GM13977 (cell line): ENCODE data around the gene OLIG2.

Experiments
- DNase-seq: peaks from one replicate; pipeline ENCODE4 v3.0.0; 2012; ENCODE audit warnings: low spot score
- CTCF ChIP-seq: IDR thresholded peaks from 2 replicates; pipeline ENCODE4 v1.5.1; 2012; ENCODE audit warnings: mild to moderate bottlenecking, control low read depth; ENCODE audit not compliant: insufficient read depth; ENCODE audit errors: extremely low read depth, missing control alignments
- in situ Hi-C: fragments of 300-500 bp; cut with MboI; formaldehyde crosslinking; loops from one replicate; pipeline ENCODE4 v1.12.0; 2022; ENCODE audit warnings: low sequenced_read_pairs, low pct_unique_long_range_greater_than_20kb, mixed read lengths, inconsistent platforms; ENCODE audit not compliant: unreplicated experiment

OLIG2 gene

GRCh38 chr21:33010931-33011330, 14.8 kb upstream of the OLIG2 start:
- TF ChIP-seq CTCF: no peak
- no peak for DNase-seq
- in situ Hi-C loops: no loop called here

DNA sequence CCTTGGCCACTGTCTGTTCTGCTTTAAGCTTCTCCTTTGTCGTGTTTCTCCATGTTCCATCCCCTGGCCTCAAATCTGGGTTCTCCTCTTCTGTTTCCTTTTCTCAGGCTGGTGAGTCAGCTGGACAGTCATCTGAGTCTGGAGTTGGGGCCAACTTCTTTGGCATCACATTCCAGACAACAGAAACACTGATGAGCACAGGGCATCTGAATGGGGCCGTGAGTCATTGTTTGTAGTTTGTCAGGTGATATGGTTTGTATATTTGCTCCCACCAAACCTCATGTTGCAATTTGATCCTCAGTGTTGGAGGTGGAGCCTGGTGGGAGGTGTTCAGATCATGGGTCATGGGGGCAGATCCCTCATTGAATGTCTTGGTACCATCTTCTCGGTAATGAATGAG, 14.3 kb upstream of the OLIG2 start:
- in situ Hi-C loops: no loop called here
- no peak for DNase-seq
- TF ChIP-seq CTCF: no peak

DNA sequence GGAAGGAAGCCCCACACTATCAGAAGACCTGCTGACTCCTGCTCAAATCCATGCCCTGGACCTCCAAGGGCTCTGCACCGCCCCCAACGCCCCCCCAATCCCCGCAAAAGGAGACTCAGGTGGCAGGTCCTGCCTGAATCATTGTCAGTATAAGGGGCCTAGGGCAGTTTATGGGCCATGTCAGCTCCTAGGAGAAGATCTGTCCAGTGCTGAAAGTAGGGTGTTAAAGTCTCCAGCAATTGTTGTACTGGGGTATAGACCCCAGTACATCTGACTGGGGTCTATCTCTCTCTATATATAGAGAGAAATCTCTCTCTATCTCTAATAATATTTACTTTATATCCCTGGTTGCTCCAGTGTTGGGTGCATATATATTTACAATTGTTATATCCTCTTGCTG, 12.1 kb upstream of the OLIG2 start:
- DNase-seq: no peak
- no peak for TF ChIP-seq CTCF
- in situ Hi-C loops: no loop called here

DNA sequence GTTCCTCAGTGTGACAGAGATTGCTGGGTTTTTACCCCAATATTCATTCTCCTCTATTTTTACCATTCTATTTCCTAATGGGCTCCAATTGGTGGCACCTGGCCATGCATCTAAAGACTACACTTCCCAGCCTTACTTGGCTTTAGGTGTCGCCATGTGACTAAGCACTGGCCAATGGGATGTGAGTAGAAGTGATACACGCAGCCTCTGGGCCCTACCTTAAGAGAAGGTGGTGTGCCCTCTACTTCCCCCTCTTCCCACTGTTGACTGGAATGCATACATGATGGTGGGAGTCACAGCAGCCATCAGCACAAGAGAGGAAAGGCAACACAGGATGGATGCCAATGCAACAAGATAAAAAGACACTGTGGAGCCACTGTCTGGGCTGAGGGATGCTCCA, 11.4 kb upstream of the OLIG2 start:
- no peak for DNase-seq
- TF ChIP-seq CTCF: no peak
- in situ Hi-C loops: no loop called here

DNA sequence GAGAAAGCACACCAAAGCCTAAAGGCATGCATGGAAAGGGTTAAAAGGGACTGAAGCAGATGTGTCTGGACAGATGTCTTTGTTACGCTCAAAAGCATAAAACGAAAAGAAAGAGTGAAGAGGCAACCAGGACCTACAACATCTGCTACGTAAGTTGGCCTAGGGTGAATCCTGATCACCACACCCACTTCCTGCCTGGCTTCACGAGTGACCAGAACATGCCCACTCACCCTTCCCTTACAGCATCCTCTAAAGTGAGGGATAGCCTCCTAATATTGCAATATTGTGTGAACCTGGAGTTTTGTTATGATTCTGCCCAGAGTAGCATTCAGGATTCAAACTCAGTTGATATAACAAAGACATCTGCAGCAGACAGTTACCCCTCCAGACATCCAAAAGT, 10.6 kb upstream of the OLIG2 start:
- in situ Hi-C loops: no loop called here
- TF ChIP-seq CTCF: no peak
- no peak for DNase-seq

GRCh38 chr21:33015756-33016155, 10.0 kb upstream of the OLIG2 start:
- no peak for TF ChIP-seq CTCF
- no peak for DNase-seq
- in situ Hi-C loops: no loop called here
